HG03469 (cell line): ENCODE measurements around the gene SLC34A3.
A peak's percentile ranks its signal among the peaks of the same experiment; 100 is the strongest.
"Not testable (repeated sequence)": the region's sequence is repeated elsewhere in the genome, so short reads cannot be mapped to it uniquely, and the experiment has no call there.

Experiments
- ATAC-seq: cut with Tn5 transposase; IDR thresholded peaks from one replicate; pipeline ENCODE4 v1.9.1; 2021; ENCODE audit warnings: mild to moderate bottlenecking, moderate library complexity, moderate number of reproducible peaks; ENCODE audit not compliant: unreplicated experiment

The SLC34A3 gene

DNA sequence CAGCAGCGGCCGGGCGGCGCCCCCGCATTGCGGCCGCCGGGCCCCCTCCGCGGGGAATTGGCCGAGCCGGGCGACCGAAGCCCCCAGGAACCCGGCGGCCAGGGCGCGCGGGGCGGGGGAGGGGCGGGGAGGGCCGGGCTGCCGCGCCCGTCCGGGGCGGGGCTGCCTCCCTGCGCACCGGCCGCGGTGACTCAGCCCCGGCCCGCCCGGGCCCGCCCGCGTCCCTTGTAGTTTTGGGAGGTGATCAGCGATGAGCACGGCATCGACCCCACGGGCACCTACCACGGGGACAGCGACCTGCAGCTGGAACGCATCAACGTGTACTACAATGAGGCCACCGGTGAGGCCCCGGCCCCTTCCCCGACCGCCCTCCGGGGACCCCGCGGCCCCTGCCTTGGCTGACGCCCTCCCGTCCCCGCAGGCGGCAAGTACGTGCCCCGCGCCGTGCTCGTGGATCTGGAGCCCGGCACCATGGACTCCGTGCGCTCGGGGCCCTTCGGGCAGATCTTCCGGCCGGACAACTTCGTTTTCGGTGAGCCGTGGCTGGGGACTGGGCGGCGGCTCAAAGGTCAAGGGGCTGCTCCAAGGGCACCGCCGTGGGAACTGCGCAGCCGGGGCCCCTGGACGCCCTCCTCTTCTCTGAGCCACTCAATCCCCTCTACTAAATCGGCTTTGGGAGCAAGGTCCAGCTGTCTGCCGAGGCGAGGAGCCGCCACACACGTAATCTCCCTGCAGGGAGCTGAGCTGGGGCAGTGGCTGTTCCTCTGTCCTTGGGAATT lies 11.0 kb downstream of the SLC34A3 start:
- no peak for ATAC-seq

DNA sequence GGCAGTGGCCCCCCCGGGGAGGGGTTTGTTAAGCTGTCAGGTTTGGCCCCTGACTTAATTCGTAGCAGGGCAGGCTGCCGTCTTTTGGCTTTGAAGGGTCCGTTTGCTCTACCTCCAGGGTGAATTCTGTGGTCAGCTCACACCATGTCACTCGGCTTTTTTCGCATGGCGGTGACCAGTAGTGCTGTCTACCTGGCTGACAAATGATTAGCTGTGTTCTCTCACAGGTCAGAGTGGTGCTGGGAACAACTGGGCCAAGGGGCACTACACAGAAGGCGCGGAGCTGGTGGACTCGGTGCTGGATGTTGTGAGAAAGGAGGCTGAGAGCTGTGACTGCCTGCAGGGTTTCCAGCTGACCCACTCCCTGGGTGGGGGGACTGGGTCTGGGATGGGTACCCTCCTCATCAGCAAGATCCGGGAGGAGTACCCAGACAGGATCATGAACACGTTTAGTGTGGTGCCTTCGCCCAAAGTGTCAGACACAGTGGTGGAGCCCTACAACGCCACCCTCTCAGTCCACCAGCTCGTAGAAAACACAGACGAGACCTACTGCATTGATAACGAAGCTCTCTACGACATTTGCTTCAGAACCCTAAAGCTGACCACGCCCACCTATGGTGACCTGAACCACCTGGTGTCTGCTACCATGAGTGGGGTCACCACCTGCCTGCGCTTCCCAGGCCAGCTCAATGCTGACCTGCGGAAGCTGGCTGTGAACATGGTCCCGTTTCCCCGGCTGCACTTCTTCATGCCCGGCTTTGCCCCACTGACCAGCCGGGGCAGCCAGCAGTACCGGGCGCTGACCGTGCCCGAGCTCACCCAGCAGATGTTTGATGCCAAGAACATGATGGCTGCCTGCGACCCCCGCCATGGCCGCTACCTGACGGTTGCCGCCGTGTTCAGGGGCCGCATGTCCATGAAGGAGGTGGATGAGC lies 11.8 kb downstream of the SLC34A3 start:
- no peak for ATAC-seq

DNA sequence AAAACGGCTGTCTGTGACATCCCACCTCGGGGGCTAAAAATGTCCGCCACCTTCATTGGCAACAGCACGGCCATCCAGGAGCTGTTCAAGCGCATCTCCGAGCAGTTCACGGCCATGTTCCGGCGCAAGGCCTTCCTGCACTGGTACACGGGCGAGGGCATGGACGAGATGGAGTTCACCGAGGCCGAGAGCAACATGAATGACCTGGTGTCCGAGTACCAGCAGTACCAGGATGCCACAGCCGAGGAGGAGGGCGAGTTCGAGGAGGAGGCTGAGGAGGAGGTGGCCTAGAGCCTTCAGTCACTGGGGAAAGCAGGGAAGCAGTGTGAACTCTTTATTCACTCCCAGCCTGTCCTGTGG lies 12.5 kb downstream of the SLC34A3 start:
- ATAC-seq: not testable (repeated sequence)

DNA sequence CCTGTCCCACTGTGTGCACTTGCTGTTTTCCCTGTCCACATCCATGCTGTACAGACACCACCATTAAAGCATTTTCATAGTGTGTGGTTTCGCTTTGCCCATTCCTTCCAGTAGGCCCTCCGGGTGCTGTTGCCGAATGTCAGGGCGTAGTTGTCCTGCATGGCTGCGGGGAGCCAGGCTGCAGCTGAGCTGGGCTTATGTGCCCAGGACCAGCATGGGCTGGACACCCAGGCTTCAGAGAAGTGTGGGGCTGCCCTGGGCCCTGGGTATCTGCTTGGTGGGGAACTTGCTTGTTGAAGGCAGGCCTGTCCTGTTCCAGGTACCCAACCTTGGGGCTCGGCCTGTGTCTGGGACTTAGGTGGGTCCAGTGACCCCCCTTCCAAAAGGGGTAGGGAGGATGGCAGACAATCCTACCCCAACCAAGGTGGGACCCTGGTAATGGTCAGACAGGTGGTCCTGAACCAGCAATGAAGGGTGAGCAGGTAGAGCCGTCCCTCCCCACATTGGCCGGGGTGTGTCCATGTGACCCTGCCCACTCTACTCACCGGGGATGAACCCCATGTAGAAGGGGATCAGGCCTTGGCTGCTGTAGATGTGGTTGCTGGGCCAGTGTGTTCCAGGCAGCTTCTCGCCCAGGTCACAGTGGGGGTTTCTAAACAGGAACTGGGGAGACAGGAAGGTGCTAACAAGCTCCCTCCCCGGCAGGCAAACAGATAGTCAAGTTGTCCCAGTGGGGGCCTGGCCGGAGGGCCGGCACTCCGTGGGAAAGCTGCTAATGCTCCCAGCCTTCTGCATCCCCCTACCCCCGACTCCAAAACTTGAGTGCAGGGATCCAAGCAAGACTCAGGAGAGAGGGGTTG lies 13.2 kb downstream of the SLC34A3 start:
- no peak for ATAC-seq

DNA sequence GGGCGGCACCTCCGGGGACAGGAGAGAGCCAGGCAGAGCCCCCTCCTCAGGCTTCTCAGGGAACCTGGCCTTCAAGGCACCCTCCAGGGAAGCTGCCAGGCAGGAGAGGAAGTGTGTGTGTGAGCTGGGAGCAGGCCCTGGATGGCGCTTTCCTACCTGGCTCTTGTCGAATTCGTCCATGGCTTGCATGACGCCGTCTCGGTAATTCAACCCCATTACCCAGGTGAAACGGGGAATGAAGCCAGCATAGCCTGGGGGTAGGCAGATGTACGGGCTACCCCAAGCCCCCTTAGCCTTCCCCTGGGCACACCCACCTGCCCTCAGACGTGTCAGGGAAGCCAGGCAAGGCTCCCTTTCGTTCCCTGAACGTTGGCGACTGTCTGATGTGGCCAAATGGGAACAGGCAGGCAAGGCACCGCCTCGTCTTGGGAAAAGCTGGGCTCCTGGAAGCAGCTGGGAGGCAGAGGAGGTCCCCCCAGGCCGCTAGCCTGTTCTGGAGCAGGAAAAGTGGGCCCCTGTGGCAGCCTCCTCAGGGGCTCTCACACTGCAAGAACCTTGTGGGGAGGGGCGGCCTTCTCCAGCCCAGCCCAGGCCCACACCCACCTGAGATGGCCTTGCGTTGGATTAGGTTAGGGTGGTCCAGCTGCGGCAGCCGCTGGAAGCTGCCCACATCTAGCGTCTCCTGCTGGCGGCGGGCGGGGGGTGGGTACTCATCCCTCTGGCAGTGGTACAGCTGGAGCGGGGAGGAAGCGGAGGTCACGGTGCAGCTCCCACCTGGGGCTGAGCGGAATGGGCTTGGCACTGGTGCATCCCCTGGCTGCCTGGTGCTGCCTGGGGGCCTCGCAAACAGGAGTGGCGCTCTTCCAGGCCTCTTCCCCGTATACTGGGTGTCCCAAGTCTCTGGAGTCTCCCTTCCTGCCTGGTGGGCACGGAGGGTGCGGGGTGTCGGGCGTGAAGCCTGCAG lies 14.1 kb downstream of the SLC34A3 start:
- no peak for ATAC-seq

DNA sequence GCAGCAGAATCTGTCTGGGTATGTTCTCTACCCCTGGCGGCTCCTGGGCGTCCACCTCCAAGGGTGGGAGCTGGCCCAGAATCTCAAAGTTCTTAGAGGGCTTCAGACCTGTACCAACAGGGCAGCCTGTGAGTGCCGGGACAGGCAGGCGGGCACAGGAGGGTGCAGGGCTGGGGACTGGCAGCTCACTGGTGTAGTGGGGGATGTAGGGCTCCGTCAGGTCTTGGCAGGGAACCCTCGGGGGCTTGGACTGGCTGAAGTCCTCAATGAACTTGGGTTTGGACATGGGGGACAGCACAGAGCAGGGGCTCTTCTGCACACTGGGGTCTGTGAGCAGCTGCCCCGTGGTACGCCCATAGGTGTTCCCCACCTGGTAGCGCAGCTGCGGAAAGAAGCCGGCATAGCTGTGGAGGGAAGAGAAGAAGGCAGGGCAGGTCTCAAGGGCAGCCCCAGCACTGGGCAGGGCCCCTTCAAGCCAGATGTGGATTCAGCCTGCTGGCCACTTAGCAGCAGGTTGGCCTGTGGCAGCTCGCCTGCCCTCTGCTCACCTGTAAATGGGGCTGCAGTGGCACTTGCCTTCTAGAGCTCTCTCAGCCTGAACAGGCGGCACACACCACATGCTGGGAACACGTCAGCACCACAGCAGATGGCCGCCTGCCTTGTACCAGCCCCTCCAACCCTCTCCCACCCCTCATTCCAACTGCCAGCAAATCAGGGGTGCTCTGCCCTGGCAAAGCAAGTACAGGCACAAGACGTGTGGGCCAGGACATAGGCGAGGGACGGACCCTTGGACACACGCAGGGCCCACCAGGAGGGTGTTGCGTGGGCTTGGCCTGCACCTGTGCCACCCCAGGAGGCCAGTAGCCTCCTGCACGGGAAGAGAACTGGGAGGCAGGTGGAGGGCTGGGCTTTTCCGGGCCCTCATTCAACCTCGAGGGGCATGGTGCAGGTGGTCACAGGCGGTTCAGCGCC lies 15.0 kb downstream of the SLC34A3 start:
- ATAC-seq: no peak

DNA sequence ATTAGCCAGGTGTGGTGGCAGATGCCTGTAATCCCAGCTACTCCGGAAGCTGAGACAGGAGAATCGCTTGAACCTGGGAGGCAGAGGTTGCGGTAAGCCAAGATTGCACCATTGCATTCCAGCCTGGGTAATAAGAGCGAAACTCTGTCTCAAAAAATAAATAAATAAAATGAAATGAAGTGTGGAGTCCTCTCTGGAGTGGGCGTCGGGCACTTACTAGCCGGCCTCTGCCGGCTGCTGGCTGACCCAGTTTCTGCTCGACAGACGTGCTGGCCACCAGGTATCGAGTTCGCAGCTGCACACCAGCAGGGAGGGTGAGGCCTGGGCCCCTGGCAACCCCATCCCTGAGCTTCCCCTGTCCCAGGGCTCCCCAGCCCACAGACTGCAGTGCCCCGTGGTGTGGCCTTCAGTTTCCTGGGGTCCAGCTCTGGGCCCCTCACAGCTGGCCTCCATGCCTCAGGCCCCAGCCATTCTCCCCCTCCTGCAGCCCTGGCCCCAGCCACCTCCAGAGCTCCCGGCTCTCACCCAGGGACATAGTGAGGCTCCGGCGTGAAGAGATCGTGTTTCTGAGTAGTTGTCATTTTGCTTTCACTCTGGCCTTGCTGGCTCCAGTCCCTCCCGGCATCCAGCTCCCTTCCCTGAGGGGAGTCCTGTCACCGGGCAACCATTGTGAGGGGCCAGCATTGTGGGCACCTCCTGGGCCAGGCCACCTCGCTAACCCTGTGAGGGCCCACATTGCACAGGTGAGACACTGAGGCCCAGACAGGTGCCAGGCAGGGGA lies 16.6 kb downstream of the SLC34A3 start:
- no peak for ATAC-seq

DNA sequence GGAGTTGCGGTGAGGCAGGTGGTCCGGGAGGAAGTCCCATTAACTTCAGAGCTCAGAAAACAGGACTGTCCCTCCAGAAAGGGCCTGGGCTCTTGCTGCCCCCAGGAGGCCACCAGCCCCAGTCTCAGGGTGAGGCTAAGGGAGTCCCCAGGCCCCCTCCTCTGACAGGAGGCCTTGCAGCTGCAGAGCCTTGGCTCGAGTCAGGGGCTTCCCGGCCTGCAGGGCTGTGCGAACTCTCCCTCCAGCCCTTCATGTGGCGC lies 17.1 kb downstream of the SLC34A3 start:
- ATAC-seq: no peak

DNA sequence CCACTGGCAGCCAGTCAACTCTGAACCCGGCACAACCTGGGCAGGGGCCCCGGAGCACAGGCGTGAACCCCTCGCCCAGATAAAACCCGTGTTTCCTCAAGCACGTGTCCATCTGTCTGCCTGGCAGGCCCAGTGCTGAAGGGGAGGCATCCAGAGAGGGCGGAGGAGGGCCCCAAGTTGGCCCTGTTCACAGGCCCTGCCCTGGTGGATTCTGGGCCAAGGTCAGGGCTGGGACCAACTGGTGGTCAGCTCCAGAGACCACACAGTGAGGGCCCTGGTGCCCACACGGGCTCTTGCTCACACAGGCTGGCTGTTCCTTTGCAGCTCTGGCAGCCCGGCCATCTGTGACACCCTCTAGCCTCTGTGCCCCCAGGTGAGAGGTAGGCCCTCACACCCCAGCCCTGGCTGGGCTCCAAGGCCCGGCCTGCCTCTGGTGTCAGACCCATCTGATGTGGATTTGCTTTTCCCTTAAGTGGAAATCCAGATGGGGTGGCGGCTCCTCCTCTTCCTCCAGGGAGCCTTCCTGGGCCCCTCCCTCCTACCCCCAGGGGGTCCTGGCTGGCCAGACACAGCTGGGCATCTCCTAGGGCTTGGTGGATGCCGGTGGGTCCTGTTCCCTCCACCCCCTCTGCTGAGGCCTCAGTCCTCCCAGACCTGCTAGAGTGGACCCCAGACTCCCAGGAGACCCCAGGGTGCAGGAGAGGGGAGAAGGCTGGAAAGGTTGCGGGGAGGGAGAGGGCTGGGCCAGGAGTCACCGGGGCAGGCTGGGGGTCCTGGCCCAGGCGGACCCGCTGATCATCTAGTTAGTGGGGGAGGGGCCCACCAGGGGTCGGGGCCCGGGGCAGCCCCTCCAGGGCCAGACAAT lies 19.9 kb downstream of the SLC34A3 start:
- no peak for ATAC-seq

DNA sequence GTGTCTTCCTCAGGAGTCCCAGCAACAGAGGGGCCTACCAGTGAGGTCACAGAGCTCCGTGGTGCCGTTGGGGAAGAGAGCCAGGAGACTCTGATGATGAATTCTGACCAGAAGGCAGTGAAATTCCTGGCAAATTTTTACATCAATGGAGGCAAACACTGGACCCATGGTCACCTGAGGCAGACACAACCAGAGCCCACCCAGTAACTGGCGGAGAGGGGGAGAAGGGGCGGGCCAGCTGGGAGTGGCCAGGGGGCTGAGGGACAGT lies 20.4 kb downstream of the SLC34A3 start, which contains the start of gene STPG3:
STPG3 (plus strand) TSS at position 93 of the 268 bp plus-strand sequence; CDS start at position 94, 1 bp downstream.
- ATAC-seq: no peak

DNA sequence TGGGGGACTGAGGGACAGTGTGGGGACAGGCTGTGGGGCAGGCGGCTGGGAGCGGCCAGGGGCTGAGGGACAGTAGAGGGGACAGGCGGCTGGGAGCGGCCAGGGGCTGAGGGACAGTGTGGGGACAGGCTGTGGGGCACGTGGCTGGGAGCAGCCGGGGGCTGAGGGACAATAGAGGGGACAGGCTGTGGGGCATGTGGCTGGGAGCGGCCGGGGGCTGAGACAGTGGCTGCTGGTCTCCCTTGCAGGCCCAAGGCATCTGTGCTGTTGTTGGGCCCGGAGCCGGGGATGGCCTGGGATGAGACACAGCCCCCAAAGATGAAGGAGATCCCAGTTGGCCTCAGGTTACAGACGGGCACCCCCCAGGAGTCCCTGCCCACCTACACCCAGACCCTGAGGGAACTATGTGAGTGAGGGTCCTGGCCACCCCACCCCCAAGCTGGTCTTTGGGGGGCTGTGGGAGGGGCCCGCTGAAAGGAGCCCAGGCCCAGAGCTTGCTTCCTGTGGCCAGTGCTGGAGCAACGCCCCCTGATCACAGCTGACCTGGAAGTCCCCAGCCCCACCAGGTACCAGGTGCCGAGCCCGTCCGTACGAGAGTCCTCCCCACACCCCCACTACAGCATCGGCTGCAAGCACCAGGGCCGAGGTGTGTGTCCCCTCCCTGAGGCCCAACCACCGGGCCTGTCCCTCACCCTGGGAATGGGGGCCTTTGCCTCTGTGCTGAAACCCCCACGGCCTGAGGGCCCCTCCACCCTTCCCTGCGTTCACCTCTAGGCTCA lies 21.0 kb downstream of the SLC34A3 start:
- no peak for ATAC-seq

DNA sequence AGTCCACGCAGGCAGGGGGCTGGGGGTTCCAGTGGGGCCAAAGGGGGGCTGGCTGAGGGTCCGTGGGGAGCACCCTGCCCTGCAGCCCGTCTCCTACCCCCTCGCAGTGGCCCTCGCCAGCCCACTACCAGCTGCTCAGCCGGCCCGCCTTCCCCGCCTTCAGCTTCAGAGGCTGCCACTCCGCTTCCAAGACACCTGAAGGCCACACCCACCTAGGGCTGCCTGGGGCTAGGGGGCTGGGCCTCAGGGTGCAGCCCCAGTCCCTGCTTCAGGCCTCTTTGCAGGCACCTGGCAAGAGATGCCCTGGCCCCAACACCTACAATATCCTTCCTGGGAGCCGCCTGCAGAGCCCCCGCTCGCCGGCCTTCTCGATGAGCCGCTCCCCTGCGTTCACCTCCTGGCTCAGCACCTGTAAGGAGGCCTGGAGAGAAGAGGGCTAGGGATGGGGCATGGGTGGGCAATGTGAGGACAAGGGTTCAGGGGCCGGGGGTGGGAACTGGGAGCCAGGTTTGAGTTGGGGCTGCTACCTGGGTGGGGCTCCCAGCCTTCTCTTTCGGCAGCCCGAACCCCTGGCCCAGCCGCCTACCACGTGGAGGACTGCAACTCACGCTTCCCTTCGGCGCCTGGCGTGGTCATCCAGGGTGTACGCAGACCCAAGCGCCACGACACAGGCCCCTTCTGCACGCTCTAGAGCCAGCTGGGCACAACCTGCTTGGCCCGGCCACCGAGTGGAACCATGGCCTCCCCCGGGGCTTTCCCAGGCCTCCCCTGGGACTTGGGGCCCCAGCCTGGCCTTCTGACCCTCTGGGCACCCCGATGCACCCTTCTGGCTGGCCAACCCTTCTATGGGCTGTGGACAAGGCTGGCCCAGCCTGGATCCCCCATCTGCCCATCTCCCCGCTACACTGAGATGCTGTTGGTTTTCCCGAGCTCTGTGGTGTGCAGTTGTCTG lies 22.1 kb downstream of the SLC34A3 start:
- ATAC-seq: no peak

DNA sequence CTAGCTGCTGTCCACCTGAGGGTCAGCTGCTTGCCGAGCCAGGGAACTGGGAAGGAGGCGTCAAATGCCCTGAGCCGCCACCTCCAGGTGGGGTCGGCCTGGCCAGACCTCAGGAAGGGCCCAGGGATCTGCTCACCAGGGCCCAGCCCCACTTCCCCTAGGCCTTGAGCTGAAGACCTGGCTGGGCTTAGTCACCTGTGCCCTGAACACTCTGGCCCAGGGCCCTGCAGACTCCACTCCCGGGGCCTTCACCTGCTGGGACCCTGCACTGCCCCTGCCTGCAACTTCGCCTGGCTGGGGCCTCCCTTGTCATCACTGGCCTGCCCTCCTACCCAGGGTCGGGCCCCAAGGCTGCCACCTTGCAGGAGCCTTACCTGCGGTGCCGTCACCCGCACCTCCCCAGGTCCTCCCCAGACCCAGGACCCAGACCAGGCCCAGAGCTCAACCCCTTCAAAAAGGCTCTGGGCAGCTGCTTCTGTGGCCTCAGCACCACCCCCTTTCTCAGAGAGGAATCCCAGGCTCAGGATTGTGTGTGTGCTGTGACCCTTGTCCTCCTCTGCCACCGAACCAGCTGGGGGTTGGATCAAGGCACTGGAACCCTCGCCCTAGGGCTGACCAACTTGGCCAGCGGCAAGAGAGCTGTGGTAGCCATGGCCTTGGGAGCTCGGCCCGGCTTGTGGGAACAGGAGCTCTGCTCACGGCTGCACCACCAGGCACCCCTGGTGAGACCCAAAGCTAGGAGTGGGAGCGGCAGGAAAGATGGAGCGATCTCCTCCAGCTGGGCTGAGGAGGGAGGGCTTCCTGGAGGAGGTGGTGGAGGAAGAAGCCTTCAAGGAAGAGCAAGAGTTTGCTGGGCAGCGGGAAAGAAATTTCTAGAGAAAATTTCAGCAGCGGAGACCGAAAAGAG lies 23.3 kb downstream of the SLC34A3 start:
- ATAC-seq: no peak

DNA sequence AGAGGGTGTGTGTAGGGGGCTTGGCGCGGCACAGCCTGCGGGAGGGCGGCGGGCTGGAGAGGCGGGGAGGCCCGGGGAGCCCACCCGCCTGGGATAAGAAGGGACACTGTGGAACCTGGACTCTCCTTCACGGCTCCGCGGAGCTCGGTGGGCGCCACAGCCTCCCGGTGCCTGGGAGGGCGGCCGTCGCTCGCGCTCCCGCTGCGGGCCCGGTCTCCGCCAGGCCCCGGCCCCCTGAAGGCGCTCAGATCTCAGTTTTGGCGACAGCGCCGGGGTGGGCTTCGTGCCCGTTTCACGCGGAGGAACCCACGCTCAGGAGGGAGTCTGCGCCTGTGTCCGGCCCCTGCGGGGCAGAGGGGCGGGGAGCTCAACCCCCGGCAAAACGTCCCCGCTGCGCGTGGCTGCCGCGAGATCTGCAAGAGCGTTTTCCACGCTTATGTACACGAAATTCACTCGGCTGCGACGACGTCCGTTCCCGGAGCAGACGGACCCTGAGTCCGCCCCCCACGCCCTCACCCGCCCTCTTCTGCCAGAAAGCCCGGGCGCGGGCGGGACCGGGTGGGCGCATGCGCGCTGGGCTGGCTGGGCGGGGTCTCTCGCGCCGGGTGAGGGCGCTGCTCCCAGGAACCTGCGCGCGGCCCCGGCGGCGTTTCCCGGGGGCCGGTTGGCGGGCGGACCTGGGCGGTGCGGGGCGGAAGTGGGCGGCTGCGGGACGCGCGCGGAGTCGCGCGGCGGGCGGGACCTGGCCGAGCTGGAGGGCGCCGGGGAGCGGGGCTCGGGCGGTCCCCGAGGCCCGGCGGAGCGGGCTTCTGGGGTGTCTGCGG lies 24.1 kb downstream of the SLC34A3 start, which contains the start of gene NELFB:
NELFB (plus strand) TSS at position 704 of the 824 bp plus-strand sequence.
- ATAC-seq: peak; percentile 38
